ENCODE data around the gene IL4R.

- TF ChIP-seq, protein P1, sequence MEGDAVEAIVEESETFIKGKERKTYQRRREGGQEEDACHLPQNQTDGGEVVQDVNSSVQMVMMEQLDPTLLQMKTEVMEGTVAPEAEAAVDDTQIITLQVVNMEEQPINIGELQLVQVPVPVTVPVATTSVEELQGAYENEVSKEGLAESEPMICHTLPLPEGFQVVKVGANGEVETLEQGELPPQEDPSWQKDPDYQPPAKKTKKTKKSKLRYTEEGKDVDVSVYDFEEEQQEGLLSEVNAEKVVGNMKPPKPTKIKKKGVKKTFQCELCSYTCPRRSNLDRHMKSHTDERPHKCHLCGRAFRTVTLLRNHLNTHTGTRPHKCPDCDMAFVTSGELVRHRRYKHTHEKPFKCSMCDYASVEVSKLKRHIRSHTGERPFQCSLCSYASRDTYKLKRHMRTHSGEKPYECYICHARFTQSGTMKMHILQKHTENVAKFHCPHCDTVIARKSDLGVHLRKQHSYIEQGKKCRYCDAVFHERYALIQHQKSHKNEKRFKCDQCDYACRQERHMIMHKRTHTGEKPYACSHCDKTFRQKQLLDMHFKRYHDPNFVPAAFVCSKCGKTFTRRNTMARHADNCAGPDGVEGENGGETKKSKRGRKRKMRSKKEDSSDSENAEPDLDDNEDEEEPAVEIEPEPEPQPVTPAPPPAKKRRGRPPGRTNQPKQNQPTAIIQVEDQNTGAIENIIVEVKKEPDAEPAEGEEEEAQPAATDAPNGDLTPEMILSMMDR (IDR thresholded peaks at IDR 0.05): no peak
- no peak for TF ChIP-seq EP300 (IDR thresholded peaks at IDR 0.05)
Measured at GRCh38 chr16:27381236-27381635, 67.5 kb downstream of the IL4R start.
